HepG2 (cell line): ENCODE results near the gene CTDNEP1. TPM values are rescaled to one million over a fixed set of nuclear protein-coding genes. Genes with fewer than 3 reads are reported as not detected.
A peak's percentile ranks its signal among the peaks of the same experiment; 100 is the strongest.

Experiments
- CBX5 ChIP-seq: sonication (generic); formaldehyde crosslinking; IDR thresholded peaks from 2 replicates; pipeline ENCODE4 v1.4.0; 2020; ENCODE audit warnings: missing genetic modification reagents, borderline replicate concordance
- CEBPB ChIP-seq: IDR thresholded peaks from 2 replicates; pipeline ENCODE4 v1.6.1; 2011; ENCODE audit warnings: low read depth, low read length, improper control_type of control experiment, borderline replicate concordance
- IRF2 ChIP-seq: IDR thresholded peaks from 2 replicates; pipeline ENCODE4 v1.6.1; 2018; ENCODE audit warnings: missing genetic modification reagents, missing compliant biosample characterization
- NFATC3 ChIP-seq: sonication (generic); formaldehyde crosslinking; IDR thresholded peaks from 2 replicates; pipeline ENCODE4 v1.5.1; 2020; ENCODE audit warnings: mild to moderate bottlenecking, missing genetic modification reagents
- PAXIP1 ChIP-seq: sonication (generic); formaldehyde crosslinking; conservative IDR thresholded peaks from 2 replicates; pipeline ENCODE4 v1.4.0; 2020; ENCODE audit warnings: mild to moderate bottlenecking, missing genetic modification reagents, moderate library complexity
- POLR2A ChIP-seq, 2 experiments: IDR thresholded peaks; 2 replicates each; pipeline ENCODE4 v1.6.1; 2011; ENCODE audit warnings: low read depth in 2 of 2, low read length in 2 of 2, mild to moderate bottlenecking in 1 of 2, moderate library complexity in 1 of 2; ENCODE audit not compliant: insufficient read depth in 1 of 2
- RFX1 ChIP-seq: fragments of 450-650 bp; IDR thresholded peaks from 2 replicates; pipeline ENCODE4 v1.6.1; 2017
- SALL1 ChIP-seq: sonication (generic); formaldehyde crosslinking; IDR thresholded peaks from 2 replicates; pipeline ENCODE4 v1.8.0; 2022; ENCODE audit warnings: mild to moderate bottlenecking, missing genetic modification reagents
- SALL2 ChIP-seq: sonication (generic); formaldehyde crosslinking; IDR thresholded peaks from 2 replicates; pipeline ENCODE4 v1.8.1; 2023; ENCODE audit warnings: mild to moderate bottlenecking, missing genetic modification reagents, inconsistent platforms
- SMAD1 ChIP-seq: sonication (generic); formaldehyde crosslinking; IDR thresholded peaks from 2 replicates; pipeline ENCODE4 v1.4.0; 2020; ENCODE audit warnings: missing genetic modification reagents, low read depth, mild to moderate bottlenecking, borderline replicate concordance
- SRY ChIP-seq: sonication (generic); formaldehyde crosslinking; IDR thresholded peaks from 2 replicates; pipeline ENCODE4 v1.8.0; 2022; ENCODE audit warnings: mild to moderate bottlenecking, missing genetic modification reagents
- TARDBP ChIP-seq: sonication (generic); formaldehyde crosslinking; IDR thresholded peaks from 2 replicates; pipeline ENCODE4 v1.8.0; 2022; ENCODE audit warnings: mild to moderate bottlenecking, missing genetic modification reagents
- ZC3H13 ChIP-seq: sonication (generic); formaldehyde crosslinking; IDR thresholded peaks from 2 replicates; pipeline ENCODE4 v1.8.1; 2023; ENCODE audit warnings: mild to moderate bottlenecking, missing genetic modification reagents, moderate library complexity
- ZFP36L1 ChIP-seq: sonication (generic); formaldehyde crosslinking; IDR thresholded peaks from 2 replicates; pipeline ENCODE4 v1.8.0; 2022; ENCODE audit warnings: mild to moderate bottlenecking, missing genetic modification reagents, moderate library complexity
- ZGPAT ChIP-seq: IDR thresholded peaks from 2 replicates; pipeline ENCODE4 v1.6.1; 2016; ENCODE audit warnings: mild to moderate bottlenecking
- ZIK1 ChIP-seq: sonication (generic); formaldehyde crosslinking; IDR thresholded peaks from 2 replicates; pipeline ENCODE4 v1.5.0; 2020; ENCODE audit warnings: mild to moderate bottlenecking, low read depth, missing genetic modification reagents, borderline replicate concordance
- ZNF138 ChIP-seq: sonication (generic); formaldehyde crosslinking; IDR thresholded peaks from 2 replicates; pipeline ENCODE4 v1.5.0; 2020; ENCODE audit warnings: mild to moderate bottlenecking, low read depth, missing genetic modification reagents
- ZNF20 ChIP-seq: sonication (generic); formaldehyde crosslinking; IDR thresholded peaks from 2 replicates; pipeline ENCODE4 v1.4.0; 2020; ENCODE audit warnings: mild to moderate bottlenecking, moderate library complexity, missing genetic modification reagents
- ZNF280B ChIP-seq: sonication (generic); formaldehyde crosslinking; IDR thresholded peaks from 2 replicates; pipeline ENCODE4 v1.5.0; 2020; ENCODE audit warnings: missing genetic modification reagents, mild to moderate bottlenecking, borderline replicate concordance
- ZNF580 ChIP-seq: IDR thresholded peaks from 2 replicates; pipeline ENCODE4 v1.6.1; 2016; ENCODE audit warnings: low read depth, borderline replicate concordance
- ZNF598 ChIP-seq: sonication (generic); formaldehyde crosslinking; IDR thresholded peaks from 2 replicates; pipeline ENCODE4 v1.5.1; 2020; ENCODE audit warnings: mild to moderate bottlenecking, missing genetic modification reagents, borderline replicate concordance
- ZNF724P ChIP-seq: sonication (generic); formaldehyde crosslinking; IDR thresholded peaks from 2 replicates; pipeline ENCODE4 v1.8.0; 2022; ENCODE audit warnings: missing genetic modification reagents, borderline replicate concordance
- ZNF761 ChIP-seq: sonication (generic); formaldehyde crosslinking; conservative IDR thresholded peaks from 2 replicates; pipeline ENCODE4 v1.4.0; 2020; ENCODE audit warnings: mild to moderate bottlenecking, missing genetic modification reagents
- polyA plus RNA-seq, 8 experiments: library from polyadenylated mRNA; depleted of rRNA in 3 of 8; stranded (reverse) in 7 of 8; unstranded in 1 of 8; fragments of >200 nt; fragmentation: Illumina TruSeq in 4 of 8; extraction: Trizol in 4 of 8; gene quantifications; 2 replicates each; pipeline versions ENCODE4 v1.2.1 to v1.2.3, GENCODE V29; 2011 to 2016; ENCODE audit warnings: low read depth in 4 of 8, missing spikeins in 1 of 8, mixed read lengths in 1 of 8; ENCODE audit not compliant: insufficient read depth in 1 of 8
- total RNA-seq, 5 experiments: library from RNA; depleted of rRNA; stranded (reverse); fragments of >200 nt; fragmentation: Illumina TruSeq; extraction: Trizol; gene quantifications; 2 replicates each; pipeline ENCODE4 v1.2.3, GENCODE V29; 2016; ENCODE audit warnings: low read depth in 1 of 5

CTDNEP1 gene
- total and polyA plus RNA-seq, 2 of the 13 experiments (the other 11 are each of a cell fraction or from before 2014, with no cell fraction given): 19.8 to 118 TPM

GRCh38 chr17:7280519-7281073 is 29.1 kb upstream of the CTDNEP1 start (continued):
- peak; percentile 35; the same call in 1 of the 2 replicates for TF ChIP-seq ZGPAT (CRISPR knock-in tag)
- TF ChIP-seq ZNF138 (CRISPR knock-in tag): no peak
- TF ChIP-seq ZC3H13: 0 out of 2 replicates have a peak, but pooled peaks have one; percentile 59
- TF ChIP-seq RFX1: no peak
- TF ChIP-seq ZNF20 (CRISPR knock-in tag): no peak
- TF ChIP-seq SALL1: peak; percentile 75
- peak; percentile 36 for TF ChIP-seq PAXIP1
- 0 out of 2 replicates have a peak, but pooled peaks have one; percentile 21 for TF ChIP-seq CBX5 (CRISPR knock-in tag)
- TF ChIP-seq POLR2A (IDR thresholded peaks at IDR 0.05; ENCODE audit: insufficient read depth in 1 of 2, low read depth in 2 of 2, low read length in 2 of 2): no peak
- peak; percentile 69; the same call in 1 of the 2 replicates for TF ChIP-seq SRY (CRISPR knock-in tag)
- peak; percentile 70; the same call in 1 of the 2 replicates for TF ChIP-seq SALL2
- TF ChIP-seq SMAD1 (CRISPR knock-in tag): no peak
- peak; percentile 85; the same call in 1 of the 2 replicates for TF ChIP-seq NFATC3 (CRISPR knock-in tag)
- 0 out of 2 replicates have a peak, but pooled peaks have one; percentile 34 for TF ChIP-seq ZFP36L1 (CRISPR knock-in tag)
- TF ChIP-seq ZNF598 (CRISPR knock-in tag): peak; percentile 67; the same call in 1 of the 2 replicates
- TF ChIP-seq ZNF280B (CRISPR knock-in tag): peak; percentile 79; the same call in 1 of the 2 replicates
- TF ChIP-seq TARDBP (CRISPR knock-in tag): 0 out of 2 replicates have a peak, but pooled peaks have one; percentile 59
- peak; percentile 64; the same call in 1 of the 2 replicates for TF ChIP-seq ZNF761 (CRISPR knock-in tag)
- TF ChIP-seq ZIK1 (CRISPR knock-in tag): 0 out of 2 replicates have a peak, but pooled peaks have one; percentile 37
- no peak for TF ChIP-seq CEBPB
- TF ChIP-seq IRF2 (CRISPR knock-in tag): peak; percentile 71; the same call in 1 of the 2 replicates
- peak; percentile 68; the same call in 1 of the 2 replicates for TF ChIP-seq ZNF724P (CRISPR knock-in tag)
- TF ChIP-seq ZNF580 (CRISPR knock-in tag): peak; percentile 39; the same call in 1 of the 2 replicates
